Measurements from ENCODE around the gene TENT5C. TPM values are rescaled to one million over a fixed set of nuclear protein-coding genes. Genes with fewer than 3 reads are reported as not detected.

Gene TENT5C
- total RNA-seq, 1 experiment from 2014 or later: not detected

DNA sequence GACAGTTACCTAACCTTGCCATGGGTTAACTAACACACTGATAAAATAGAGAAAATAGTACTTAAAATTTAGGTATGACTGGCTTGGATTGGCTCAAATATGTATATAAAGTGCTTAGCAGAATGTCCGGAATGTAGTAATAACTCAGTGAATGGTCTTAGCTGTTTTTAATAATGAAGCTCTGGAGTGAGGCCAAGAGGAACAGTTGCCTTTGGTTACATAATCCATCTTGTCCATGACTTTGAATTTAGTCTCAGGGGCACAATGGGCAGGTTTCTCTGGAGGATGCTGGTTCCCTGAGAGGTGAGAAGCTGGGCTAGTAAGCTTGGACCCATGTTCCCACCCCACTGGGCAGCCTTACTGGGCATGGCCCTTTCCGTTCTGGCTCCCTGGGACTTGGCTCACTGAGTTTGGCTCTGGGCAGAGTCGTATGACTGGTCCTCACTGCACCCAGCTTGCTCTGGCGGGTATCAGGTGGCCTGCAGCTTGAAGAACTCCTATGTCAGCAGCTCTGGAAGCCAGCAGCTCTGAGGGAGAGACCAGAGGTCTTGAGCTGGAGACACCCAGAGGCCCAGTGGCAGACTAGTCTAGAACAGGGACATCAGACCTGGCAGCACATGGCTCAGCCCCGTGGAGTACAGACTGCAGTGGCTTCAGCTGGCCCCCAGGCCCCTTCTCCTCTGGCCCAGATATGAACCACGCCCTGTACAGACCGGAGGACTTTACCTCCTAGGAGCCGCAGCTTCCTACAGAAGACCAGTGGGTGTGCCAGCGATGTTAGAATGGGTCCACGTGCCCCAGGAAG, 40.4 kb downstream of the TENT5C start:
- no TSS peak for BruUV-seq (replicated peaks)
- CTCF ChIA-PET: interaction anchor here (1.1 kb wide), 1 partner anchor 33 kb away, joined by 4 read pairs; no protein-coding TSS in a partner anchor
- POLR2A ChIA-PET: interaction anchor here (0.6 kb wide), 2 partner anchors 16 to 251 kb away, joined by 3 read pairs; no protein-coding TSS in a partner anchor

DNA sequence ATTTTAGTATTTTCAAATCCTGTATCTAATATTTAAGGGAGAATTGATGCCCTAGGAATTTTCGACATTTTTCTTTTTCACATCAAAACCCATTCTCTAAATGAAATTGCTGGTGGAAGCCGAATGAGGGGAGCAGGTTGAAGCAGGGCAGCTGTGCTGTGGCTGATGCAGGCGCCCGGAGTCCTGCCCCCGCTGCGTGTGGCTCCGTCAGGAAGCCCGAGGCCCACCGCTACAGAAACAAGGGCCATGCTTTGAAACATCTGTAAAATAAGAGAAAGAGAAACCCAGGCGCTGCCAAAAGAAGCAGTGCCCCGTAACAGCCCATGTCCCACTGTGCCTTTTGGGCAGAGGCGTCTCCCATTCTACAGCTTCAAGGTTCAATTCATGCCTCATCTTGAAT, 41.1 kb downstream of the TENT5C start:
- intact Hi-C loops (cut with micrococcal nuclease): no loop called here
- ChIA-PET POLR2A (no interaction called here), CTCF (no interaction called here)
- no peak for DNase-seq (ENCODE audit: unreplicated experiment)
- Mint-ChIP-seq H3K36me3 (ENCODE audit: insufficient read depth, unreplicated experiment) (no peaks in the 10 kb centered on the region), H3K4me1 (ENCODE audit: insufficient read depth, unreplicated experiment) (no peaks in the 10 kb centered on the region), H3K27ac (ENCODE audit: low read depth, unreplicated experiment) (no peak overlapping the region), H3K27me3 (ENCODE audit: insufficient read depth, unreplicated experiment) (no peaks in the 10 kb centered on the region), H3K4me3 (ENCODE audit: unreplicated experiment) (no peak overlapping the region), H3K9me3 (ENCODE audit: unreplicated experiment) (no peaks in the 10 kb centered on the region)
- no TSS peak for BruUV-seq (replicated peaks)
- TF ChIP-seq, protein P1, sequence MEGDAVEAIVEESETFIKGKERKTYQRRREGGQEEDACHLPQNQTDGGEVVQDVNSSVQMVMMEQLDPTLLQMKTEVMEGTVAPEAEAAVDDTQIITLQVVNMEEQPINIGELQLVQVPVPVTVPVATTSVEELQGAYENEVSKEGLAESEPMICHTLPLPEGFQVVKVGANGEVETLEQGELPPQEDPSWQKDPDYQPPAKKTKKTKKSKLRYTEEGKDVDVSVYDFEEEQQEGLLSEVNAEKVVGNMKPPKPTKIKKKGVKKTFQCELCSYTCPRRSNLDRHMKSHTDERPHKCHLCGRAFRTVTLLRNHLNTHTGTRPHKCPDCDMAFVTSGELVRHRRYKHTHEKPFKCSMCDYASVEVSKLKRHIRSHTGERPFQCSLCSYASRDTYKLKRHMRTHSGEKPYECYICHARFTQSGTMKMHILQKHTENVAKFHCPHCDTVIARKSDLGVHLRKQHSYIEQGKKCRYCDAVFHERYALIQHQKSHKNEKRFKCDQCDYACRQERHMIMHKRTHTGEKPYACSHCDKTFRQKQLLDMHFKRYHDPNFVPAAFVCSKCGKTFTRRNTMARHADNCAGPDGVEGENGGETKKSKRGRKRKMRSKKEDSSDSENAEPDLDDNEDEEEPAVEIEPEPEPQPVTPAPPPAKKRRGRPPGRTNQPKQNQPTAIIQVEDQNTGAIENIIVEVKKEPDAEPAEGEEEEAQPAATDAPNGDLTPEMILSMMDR (IDR thresholded peaks at IDR 0.05; ENCODE audit: unreplicated experiment): no peak

More for the DNA sequence above, 40.4 kb downstream of the TENT5C start:
- no peaks in the 10 kb centered on the region for H3K9me3 Mint-ChIP-seq (ENCODE audit: unreplicated experiment)
- intact Hi-C loops (cut with micrococcal nuclease): no loop called here
- H3K36me3 Mint-ChIP-seq (ENCODE audit: insufficient read depth, unreplicated experiment): no peaks in the 10 kb centered on the region
- no peak overlapping the region for H3K27ac Mint-ChIP-seq (ENCODE audit: low read depth, unreplicated experiment)
- TF ChIP-seq, protein P1 (IDR thresholded peaks at IDR 0.05; ENCODE audit: unreplicated experiment): no peak
- no peaks in the 10 kb centered on the region for H3K27me3 Mint-ChIP-seq (ENCODE audit: insufficient read depth, unreplicated experiment)
- no peaks in the 10 kb centered on the region for H3K4me1 Mint-ChIP-seq (ENCODE audit: insufficient read depth, unreplicated experiment)
- peak; percentile 19 for DNase-seq (ENCODE audit: unreplicated experiment)
- H3K4me3 Mint-ChIP-seq (ENCODE audit: unreplicated experiment): no peak overlapping the region

DNA sequence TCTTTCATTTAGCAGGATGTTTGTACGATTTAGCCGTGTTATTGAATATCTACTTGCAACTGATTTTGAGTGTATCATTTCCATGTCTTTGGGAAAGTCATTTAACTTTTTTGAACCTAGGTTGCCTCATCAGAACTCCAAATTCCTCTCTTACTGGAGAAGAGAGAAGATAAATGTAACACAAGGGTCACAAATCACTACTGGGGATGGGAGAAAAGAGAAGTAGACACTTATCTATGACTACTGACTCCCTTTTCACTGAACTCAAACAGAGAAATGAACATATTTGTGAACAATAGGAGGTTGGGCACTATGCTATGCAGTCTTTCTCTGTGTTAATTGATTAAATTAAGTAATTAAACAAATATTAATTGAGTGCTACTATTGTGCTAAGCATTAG, 42.2 kb downstream of the TENT5C start:
- no TSS peak for BruUV-seq (replicated peaks)
- no peaks in the 10 kb centered on the region for H3K27me3 Mint-ChIP-seq (ENCODE audit: insufficient read depth, unreplicated experiment)
- H3K4me1 Mint-ChIP-seq (ENCODE audit: insufficient read depth, unreplicated experiment): no peaks in the 10 kb centered on the region
- intact Hi-C loops (cut with micrococcal nuclease): no loop called here
- no peaks in the 10 kb centered on the region for H3K36me3 Mint-ChIP-seq (ENCODE audit: insufficient read depth, unreplicated experiment)
- DNase-seq (ENCODE audit: unreplicated experiment): no peak
- H3K4me3 Mint-ChIP-seq (ENCODE audit: unreplicated experiment): no peak overlapping the region
- H3K27ac Mint-ChIP-seq (ENCODE audit: low read depth, unreplicated experiment): no peak overlapping the region
- CTCF ChIA-PET: interaction anchor here (2.0 kb wide), 1 partner anchor 111 kb away, joined by 8 read pairs; no protein-coding TSS in a partner anchor
- TF ChIP-seq, protein P1 (IDR thresholded peaks at IDR 0.05; ENCODE audit: unreplicated experiment): no peak
- POLR2A ChIA-PET: interaction anchor here (1.0 kb wide), 2 partner anchors 9 to 15 kb away, joined by 3 read pairs; no protein-coding TSS in a partner anchor
- no peaks in the 10 kb centered on the region for H3K9me3 Mint-ChIP-seq (ENCODE audit: unreplicated experiment)

DNA sequence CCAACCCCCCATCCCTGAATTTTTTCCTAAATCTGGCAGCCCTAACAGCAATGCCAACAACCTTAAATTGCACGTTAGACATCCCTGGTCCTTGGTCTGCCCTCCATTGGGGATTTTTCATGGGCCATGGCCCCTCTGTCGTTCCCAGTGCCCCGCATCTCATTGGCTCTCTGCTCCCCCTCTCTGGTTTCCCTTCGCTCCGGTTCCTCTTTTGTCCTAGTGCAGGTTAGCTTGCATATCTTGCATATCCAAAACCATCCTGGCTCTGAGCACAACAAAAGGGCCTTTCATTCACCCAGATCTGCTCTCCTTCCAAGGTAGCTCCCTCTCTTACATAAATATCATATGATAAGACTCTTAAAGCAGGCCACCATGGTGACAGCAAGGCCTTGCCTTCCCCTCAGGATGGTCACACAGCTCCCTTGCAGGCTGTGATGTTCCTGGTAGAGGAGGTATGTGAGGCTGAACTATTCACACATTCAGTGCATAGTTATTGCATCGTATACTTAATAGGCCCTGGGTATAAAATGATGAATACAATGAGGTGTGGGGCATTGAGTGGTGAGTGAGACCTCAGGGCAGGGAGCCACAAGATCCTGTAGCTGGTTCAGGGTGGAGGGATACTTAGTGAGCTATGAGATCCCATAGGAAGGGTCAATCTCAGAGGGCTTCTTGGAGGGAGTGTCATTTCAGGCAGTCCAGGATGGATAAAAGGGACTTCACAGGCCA, 45.2 kb downstream of the TENT5C start:
- CTCF ChIA-PET: interaction anchor here (0.6 kb wide), 1 partner anchor 1638 kb away, joined by 4 read pairs; no protein-coding TSS in a partner anchor
- peaks cover 10% of the 10 kb centered on the region for H3K4me1 Mint-ChIP-seq (ENCODE audit: insufficient read depth, unreplicated experiment)
- BruUV-seq (replicated peaks): no TSS peak

More for the DNA sequence above, 45.2 kb downstream of the TENT5C start:
- POLR2A ChIA-PET: no interaction called here
- H3K27ac Mint-ChIP-seq (ENCODE audit: low read depth, unreplicated experiment): no peak overlapping the region
- DNase-seq (ENCODE audit: unreplicated experiment): no peak
- H3K4me3 Mint-ChIP-seq (ENCODE audit: unreplicated experiment): no peak overlapping the region
- intact Hi-C loops (cut with micrococcal nuclease): no loop called here
- H3K36me3 Mint-ChIP-seq (ENCODE audit: insufficient read depth, unreplicated experiment): no peaks in the 10 kb centered on the region
- H3K27me3 Mint-ChIP-seq (ENCODE audit: insufficient read depth, unreplicated experiment): no peaks in the 10 kb centered on the region
- TF ChIP-seq, protein P1 (IDR thresholded peaks at IDR 0.05; ENCODE audit: unreplicated experiment): no peak
- no peaks in the 10 kb centered on the region for H3K9me3 Mint-ChIP-seq (ENCODE audit: unreplicated experiment)
